ENCODE measurements around the gene TRAPPC2L. TPM values are rescaled to one million over a fixed set of nuclear protein-coding genes. Genes with fewer than 3 reads are reported as not detected.

Gene TRAPPC2L
- polyA plus RNA-seq, 3 donors from 2014 or later: 101 to 138 (median 113) TPM

DNA sequence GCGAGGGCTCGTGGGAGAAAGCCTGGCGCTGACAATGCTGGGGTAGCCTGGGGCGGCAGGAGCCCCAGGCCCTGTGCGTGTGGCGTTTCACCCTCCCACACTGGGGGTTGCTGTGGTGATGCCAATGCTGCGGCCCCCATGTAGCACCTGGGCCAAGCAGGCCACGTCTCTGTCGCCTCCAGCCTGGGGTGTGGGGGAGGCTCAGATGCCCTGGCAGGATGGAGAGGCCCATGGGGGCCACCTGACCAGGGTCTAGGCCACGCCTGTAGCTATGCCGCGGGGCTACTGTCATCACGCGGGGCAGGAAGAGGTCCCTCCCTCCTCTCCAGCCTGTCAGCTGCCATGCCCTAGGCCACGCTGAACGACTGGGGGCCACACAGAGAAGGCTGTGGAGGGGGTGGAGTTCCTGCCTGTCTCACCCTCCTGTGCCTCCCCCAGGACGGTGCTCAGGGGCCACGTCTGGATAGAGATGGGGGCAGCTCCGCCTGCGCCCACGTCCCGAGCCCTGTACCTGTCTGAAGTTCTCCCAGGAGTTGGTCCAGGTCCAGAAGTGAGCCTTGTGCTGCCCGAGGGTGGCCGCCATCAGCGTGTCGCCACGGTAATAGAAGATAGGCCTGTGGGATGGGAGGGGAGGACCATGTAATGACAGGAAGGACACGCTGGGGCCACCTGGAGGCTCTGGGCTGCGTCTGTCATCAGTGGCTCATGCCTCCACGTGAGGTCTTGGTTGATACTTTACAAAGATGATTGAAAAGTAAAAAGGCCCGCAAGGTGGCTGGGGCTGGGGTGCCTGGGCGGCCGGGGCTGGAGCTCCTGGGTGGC lies 32.5 kb upstream of the TRAPPC2L start:
- Mint-ChIP-seq H3K27me3 (ENCODE audit: low read depth in 3 of 3) (peaks cover 0 to 3% (median 2%) of the 10 kb centered on the region in 3 donors), H3K27ac (no peak overlapping the region), H3K9me3 (no peaks in the 10 kb centered on the region), H3K4me1 (no peaks in the 10 kb centered on the region), H3K36me3 (peaks cover 0 to 3% (median 0%) of the 10 kb centered on the region in 3 donors), H3K4me3 (no peak overlapping the region)
- no peak for DNase-seq

DNA sequence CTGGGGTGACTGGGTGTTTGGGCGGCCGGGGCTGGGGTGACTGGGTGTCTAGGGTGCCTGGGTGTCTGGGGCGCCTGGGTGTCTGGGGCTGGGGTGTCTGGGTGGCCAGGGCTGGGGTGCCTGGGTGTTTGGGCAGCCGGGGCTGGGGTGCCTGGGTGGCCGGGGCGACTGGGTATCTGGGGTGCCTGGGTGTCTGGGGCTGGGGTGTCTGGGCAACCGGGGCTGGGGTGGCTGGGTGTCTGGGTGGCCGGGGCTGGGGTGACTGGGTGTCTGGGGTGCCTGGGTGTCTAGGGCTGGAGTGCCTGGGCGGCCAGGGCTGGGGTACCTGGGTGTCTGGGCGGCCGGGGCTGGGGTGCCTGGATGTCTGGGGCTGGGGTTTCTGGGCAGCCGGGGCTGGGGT lies 31.8 kb upstream of the TRAPPC2L start:
- Mint-ChIP-seq H3K27me3 (ENCODE audit: low read depth in 3 of 3) (peaks cover 0 to 3% (median 2%) of the 10 kb centered on the region in 3 donors), H3K4me3 (no peak overlapping the region), H3K27ac (no peak overlapping the region), H3K4me1 (no peaks in the 10 kb centered on the region), H3K36me3 (peaks cover 0 to 3% (median 0%) of the 10 kb centered on the region in 3 donors), H3K9me3 (no peaks in the 10 kb centered on the region)
- DNase-seq: no peak

DNA sequence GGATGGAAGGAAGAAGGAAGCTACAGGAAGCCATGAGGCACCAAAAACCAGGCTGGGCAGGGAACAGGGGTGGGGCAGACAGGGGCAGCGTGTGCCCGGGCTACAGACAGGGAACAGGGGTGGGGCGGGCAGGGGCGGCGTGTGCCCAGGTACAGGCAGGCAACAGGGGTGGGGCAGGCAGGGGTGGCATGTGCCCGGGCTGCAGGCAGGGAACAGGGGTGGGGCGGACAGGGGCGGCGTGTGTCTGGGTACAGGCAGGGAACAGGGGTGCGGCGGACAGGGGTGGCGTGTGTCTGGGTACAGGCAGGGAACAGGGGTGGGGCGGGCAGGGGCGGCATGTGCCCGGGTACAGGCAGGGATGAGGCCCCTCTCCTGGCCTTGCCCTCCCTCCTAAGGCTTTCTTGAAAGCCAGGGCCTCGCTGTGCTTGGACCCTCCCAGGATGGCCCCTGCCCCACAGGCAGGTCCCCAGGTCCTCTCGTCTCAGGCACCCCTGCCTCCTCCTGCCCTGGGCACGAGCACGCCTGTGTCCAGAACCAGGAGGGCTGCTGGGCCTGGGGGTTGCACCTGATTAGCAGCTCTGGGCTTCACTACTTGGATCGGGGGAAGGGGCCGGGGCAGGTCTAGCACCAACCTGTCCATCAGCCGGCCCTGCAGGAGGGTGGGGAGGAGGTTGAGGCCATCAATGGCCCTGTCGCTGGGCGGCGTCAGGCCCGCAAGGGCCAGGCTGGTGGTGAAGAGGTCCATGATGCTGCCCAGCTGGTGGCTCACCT lies 30.7 kb upstream of the TRAPPC2L start:
- Mint-ChIP-seq H3K36me3 (peaks cover 0 to 3% (median 0%) of the 10 kb centered on the region in 3 donors), H3K4me1 (no peaks in the 10 kb centered on the region), H3K27ac (no peak overlapping the region), H3K4me3 (no peak overlapping the region), H3K27me3 (ENCODE audit: low read depth in 3 of 3) (peaks cover 0 to 3% (median 2%) of the 10 kb centered on the region in 3 donors), H3K9me3 (no peaks in the 10 kb centered on the region)
- no peak for DNase-seq

DNA sequence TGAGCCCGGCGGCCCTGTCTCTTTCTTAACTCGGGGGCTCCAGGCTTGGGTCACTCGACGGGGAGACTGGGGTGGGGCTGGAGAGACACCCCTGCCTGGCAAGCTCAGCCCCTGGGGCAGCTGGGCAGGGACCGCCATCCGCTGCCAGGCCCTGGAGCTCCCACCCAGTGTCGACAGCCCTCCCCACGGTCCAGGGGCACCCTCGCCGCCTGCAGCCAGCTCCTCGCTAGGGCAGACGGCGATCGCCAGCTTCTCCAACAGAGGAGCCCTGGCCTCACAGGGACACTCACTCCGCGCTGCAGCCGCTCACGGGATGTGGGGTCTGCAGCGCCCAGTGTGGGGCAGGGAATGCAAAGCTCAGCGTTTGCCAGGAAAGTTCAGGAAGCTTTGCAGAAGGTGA lies 29.2 kb upstream of the TRAPPC2L start:
- H3K4me1 Mint-ChIP-seq: no peaks in the 10 kb centered on the region
- no peaks in the 10 kb centered on the region for H3K9me3 Mint-ChIP-seq
- peaks cover 0 to 3% (median 2%) of the 10 kb centered on the region in 3 donors for H3K27me3 Mint-ChIP-seq (ENCODE audit: low read depth in 3 of 3)
- no peak overlapping the region for H3K27ac Mint-ChIP-seq
- H3K4me3 Mint-ChIP-seq: no peak overlapping the region
- DNase-seq: no peak
- peaks cover 0 to 3% (median 0%) of the 10 kb centered on the region in 3 donors for H3K36me3 Mint-ChIP-seq

GRCh38 chr16:88828711-88829110 lies 28.2 kb upstream of the TRAPPC2L start:
- Mint-ChIP-seq H3K27me3 (ENCODE audit: low read depth in 3 of 3) (peaks cover 0 to 3% (median 2%) of the 10 kb centered on the region in 3 donors), H3K9me3 (no peaks in the 10 kb centered on the region), H3K4me1 (no peaks in the 10 kb centered on the region), H3K27ac (no peak overlapping the region), H3K36me3 (no peaks in the 10 kb centered on the region), H3K4me3 (no peak overlapping the region)
- DNase-seq: no peak

GRCh38 chr16:88830258-88830657 lies 26.7 kb upstream of the TRAPPC2L start:
- Mint-ChIP-seq H3K27me3 (ENCODE audit: low read depth in 3 of 3) (peaks cover 0 to 2% (median 2%) of the 10 kb centered on the region in 3 donors), H3K9me3 (no peaks in the 10 kb centered on the region), H3K27ac (peak overlapping the region in 1 of 6 donors; percentile 55), H3K4me3 (no peak overlapping the region), H3K36me3 (peaks cover 0 to 2% (median 0%) of the 10 kb centered on the region in 3 donors), H3K4me1 (no peaks in the 10 kb centered on the region)
- no peak for DNase-seq

- H3K4me1 Mint-ChIP-seq: no peaks in the 10 kb centered on the region
- no peak overlapping the region for H3K27ac Mint-ChIP-seq
- DNase-seq: no peak
- peaks cover 0 to 3% (median 0%) of the 10 kb centered on the region in 3 donors for H3K36me3 Mint-ChIP-seq
- H3K27me3 Mint-ChIP-seq (ENCODE audit: low read depth in 3 of 3): peaks cover 0 to 2% (median under 1%) of the 10 kb centered on the region in 3 donors
- H3K9me3 Mint-ChIP-seq: no peaks in the 10 kb centered on the region
- no peak overlapping the region for H3K4me3 Mint-ChIP-seq
Observed at GRCh38 chr16:88830783-88831182, 26.1 kb upstream of the TRAPPC2L start.

- Mint-ChIP-seq H3K27me3 (ENCODE audit: low read depth in 3 of 3) (peaks cover 0 to 3% (median 0%) of the 10 kb centered on the region in 3 donors), H3K9me3 (no peaks in the 10 kb centered on the region), H3K27ac (no peak overlapping the region), H3K36me3 (peaks cover 0 to 3% (median 0%) of the 10 kb centered on the region in 3 donors), H3K4me1 (no peaks in the 10 kb centered on the region), H3K4me3 (no peak overlapping the region)
- no peak for DNase-seq
Observed at GRCh38 chr16:88831838-88832237, 25.1 kb upstream of the TRAPPC2L start.

GRCh38 chr16:88833086-88833485 lies 23.8 kb upstream of the TRAPPC2L start:
- DNase-seq: no peak
- no peak overlapping the region for H3K27ac Mint-ChIP-seq
- no peaks in the 10 kb centered on the region for H3K9me3 Mint-ChIP-seq
- H3K36me3 Mint-ChIP-seq: peaks cover 0 to 3% (median 0%) of the 10 kb centered on the region in 3 donors
- no peak overlapping the region for H3K4me3 Mint-ChIP-seq
- H3K4me1 Mint-ChIP-seq: no peaks in the 10 kb centered on the region
- peaks cover 0 to 5% (median 0%) of the 10 kb centered on the region in 3 donors for H3K27me3 Mint-ChIP-seq (ENCODE audit: low read depth in 3 of 3)

GRCh38 chr16:88834670-88835069 lies 22.3 kb upstream of the TRAPPC2L start:
- H3K9me3 Mint-ChIP-seq: no peaks in the 10 kb centered on the region
- H3K4me3 Mint-ChIP-seq: no peak overlapping the region
- peaks cover 0 to 3% (median 0%) of the 10 kb centered on the region in 3 donors for H3K27me3 Mint-ChIP-seq (ENCODE audit: low read depth in 3 of 3)
- H3K36me3 Mint-ChIP-seq: peaks cover 0 to 3% (median 0%) of the 10 kb centered on the region in 3 donors
- H3K4me1 Mint-ChIP-seq: no peaks in the 10 kb centered on the region
- DNase-seq: no peak
- H3K27ac Mint-ChIP-seq: no peak overlapping the region

DNA sequence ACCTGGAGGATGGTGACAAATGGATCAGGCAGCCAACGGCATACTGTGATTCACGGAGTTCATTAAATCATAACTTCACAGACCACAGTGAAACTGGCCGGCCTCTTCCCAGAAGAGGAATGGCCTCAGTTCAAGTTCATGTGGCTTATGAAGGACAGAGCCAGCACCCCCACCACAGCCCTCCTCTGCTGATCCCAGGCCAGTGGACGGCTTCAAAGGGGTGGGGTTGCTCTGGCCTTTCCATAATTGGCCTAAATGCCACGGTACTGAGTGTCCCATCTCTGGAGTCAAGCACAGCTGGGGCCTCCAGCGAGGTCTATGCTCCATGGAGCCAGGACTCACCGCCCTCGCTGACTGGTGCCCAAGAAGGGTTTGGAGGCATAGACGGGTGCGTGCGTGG lies 21.5 kb upstream of the TRAPPC2L start:
- H3K27ac Mint-ChIP-seq: no peak overlapping the region

DNA sequence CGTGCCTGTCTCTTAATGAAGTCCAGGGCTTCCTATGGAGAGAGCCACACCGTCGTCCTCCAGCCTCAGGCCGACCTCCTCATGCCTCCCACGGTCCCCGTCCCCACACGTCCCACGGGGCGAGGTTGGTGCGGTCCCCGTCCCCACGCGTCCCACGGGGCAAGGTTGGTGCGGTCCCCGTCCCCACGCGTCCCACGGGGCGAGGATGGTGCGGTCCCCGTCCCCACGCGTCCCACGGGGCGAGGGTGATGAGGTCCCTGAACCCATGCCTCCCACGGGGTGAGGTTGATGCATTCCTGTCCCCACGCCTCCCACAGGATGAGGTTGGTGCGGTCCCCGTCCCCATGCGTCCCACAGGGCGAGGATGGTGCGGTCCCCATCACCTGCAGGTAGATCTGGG lies 21.1 kb upstream of the TRAPPC2L start:
- H3K36me3 Mint-ChIP-seq: peaks cover 0 to 3% (median 0%) of the 10 kb centered on the region in 3 donors
- no peak overlapping the region for H3K4me3 Mint-ChIP-seq
- H3K4me1 Mint-ChIP-seq: no peaks in the 10 kb centered on the region
- DNase-seq: no peak
- H3K27ac Mint-ChIP-seq: no peak overlapping the region
- H3K27me3 Mint-ChIP-seq (ENCODE audit: low read depth in 3 of 3): peaks cover 0 to 3% (median 0%) of the 10 kb centered on the region in 3 donors
- H3K9me3 Mint-ChIP-seq: no peaks in the 10 kb centered on the region

More for the DNA sequence above, 21.5 kb upstream of the TRAPPC2L start:
- peaks cover 0 to 3% (median 0%) of the 10 kb centered on the region in 3 donors for H3K36me3 Mint-ChIP-seq
- no peak for DNase-seq
- no peaks in the 10 kb centered on the region for H3K4me1 Mint-ChIP-seq
- peaks cover 0 to 3% (median 0%) of the 10 kb centered on the region in 3 donors for H3K27me3 Mint-ChIP-seq (ENCODE audit: low read depth in 3 of 3)
- H3K9me3 Mint-ChIP-seq: no peaks in the 10 kb centered on the region
- no peak overlapping the region for H3K4me3 Mint-ChIP-seq

DNA sequence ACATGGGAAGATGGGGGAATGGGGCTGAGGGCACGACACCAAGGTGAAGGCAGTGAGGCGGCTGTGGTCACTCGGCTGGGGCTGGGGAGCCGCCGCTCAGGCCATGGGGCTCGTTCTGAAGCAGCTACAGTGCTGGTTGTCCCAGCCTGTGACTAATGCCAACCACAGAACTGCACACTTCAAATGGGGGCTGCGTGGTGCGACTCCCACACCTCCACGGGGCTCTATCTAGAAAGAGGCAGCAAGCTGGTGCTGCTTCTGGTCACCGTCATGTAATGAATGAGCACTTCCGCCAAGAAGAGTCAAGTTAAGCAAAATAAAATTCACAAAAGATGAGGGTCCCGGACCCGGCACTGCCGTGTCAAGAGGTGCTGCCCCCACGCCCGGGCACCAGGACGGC lies 20.1 kb upstream of the TRAPPC2L start:
- peaks cover 0 to 3% (median 0%) of the 10 kb centered on the region in 3 donors for H3K27me3 Mint-ChIP-seq (ENCODE audit: low read depth in 3 of 3)
- no peak for DNase-seq
- H3K9me3 Mint-ChIP-seq: no peaks in the 10 kb centered on the region
- H3K4me3 Mint-ChIP-seq: no peak overlapping the region
- no peak overlapping the region for H3K27ac Mint-ChIP-seq
- peaks cover 0 to 3% (median 0%) of the 10 kb centered on the region in 3 donors for H3K36me3 Mint-ChIP-seq
- H3K4me1 Mint-ChIP-seq: no peaks in the 10 kb centered on the region

DNA sequence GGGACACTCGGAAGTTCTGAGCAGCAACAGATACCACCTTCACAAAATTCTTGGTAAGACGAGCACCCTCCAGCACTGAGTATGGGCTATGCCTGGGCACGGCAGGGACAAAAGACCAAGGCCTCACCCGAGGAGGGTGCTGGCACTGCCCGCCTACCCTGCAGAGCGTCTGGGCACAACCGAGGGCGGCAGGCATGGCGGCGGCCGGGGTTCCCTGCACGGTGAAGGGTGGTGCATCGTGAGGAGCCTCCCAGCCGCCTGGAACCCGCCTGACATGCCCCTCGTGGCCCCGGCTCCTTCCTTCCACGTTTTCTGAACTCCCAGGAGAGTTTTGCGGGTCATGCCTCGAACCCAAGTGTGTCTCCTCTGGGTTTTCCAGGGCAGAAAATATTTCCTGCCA lies 19.1 kb upstream of the TRAPPC2L start:
- Mint-ChIP-seq H3K9me3 (no peaks in the 10 kb centered on the region), H3K4me1 (no peaks in the 10 kb centered on the region), H3K27me3 (ENCODE audit: low read depth in 3 of 3) (peaks cover 0 to 3% (median 0%) of the 10 kb centered on the region in 3 donors), H3K36me3 (peaks cover 0 to 3% (median 0%) of the 10 kb centered on the region in 3 donors), H3K27ac (no peak overlapping the region), H3K4me3 (no peak overlapping the region)
- no peak for DNase-seq

Measured in immature natural killer cell (primary cell).